NCI-H1417 (cell line): ENCODE results near the gene INKA2.

Experiments
- DNase-seq, 3 experiments: peaks; one replicate each; lab custom pipeline; 2025; lab: John Stamatoyannopoulos, UW

INKA2 gene

GRCh38 chr1:111739194-111739924 lies at the start of gene INKA2:
Gene INKA2 (minus strand): TSS chr1:111739395. CDS start chr1:111739242, 153 bp downstream.
- DNase-seq: peak; percentile 92 to 95 (median 93)

GRCh38 chr1:111786669-111787207 lies 47.5 kb upstream of the INKA2 start:
- DNase-seq: no peak

GRCh38 chr1:111784273-111784901 lies 45.2 kb upstream of the INKA2 start:
- DNase-seq: no peak

GRCh38 chr1:111779546-111779945 lies 40.4 kb upstream of the INKA2 start:
- DNase-seq: no peak

GRCh38 chr1:111778541-111779051 lies 39.4 kb upstream of the INKA2 start:
- no peak for DNase-seq

- no peak for DNase-seq
Observed at GRCh38 chr1:111778066-111778465, 38.9 kb upstream of the INKA2 start.

- no peak for DNase-seq
Observed at GRCh38 chr1:111777301-111777700, 38.1 kb upstream of the INKA2 start.

- no peak for DNase-seq
Observed at GRCh38 chr1:111776861-111777260, 37.7 kb upstream of the INKA2 start.

GRCh38 chr1:111776391-111776790 lies 37.2 kb upstream of the INKA2 start:
- DNase-seq: no peak

- DNase-seq: no peak
Observed at GRCh38 chr1:111775966-111776365, 36.8 kb upstream of the INKA2 start.

- no peak for DNase-seq
Observed at GRCh38 chr1:111770916-111771315, 31.7 kb upstream of the INKA2 start.

GRCh38 chr1:111769517-111770146 lies 30.4 kb upstream of the INKA2 start:
- DNase-seq: peak; percentile 17 to 75 (median 51)

GRCh38 chr1:111768625-111769024 lies 29.4 kb upstream of the INKA2 start:
- no peak for DNase-seq

GRCh38 chr1:111768023-111768422 lies 28.8 kb upstream of the INKA2 start:
- no peak for DNase-seq

- DNase-seq: no peak
Observed at GRCh38 chr1:111762332-111762731, 23.1 kb upstream of the INKA2 start.

GRCh38 chr1:111761717-111762116 lies 22.5 kb upstream of the INKA2 start:
- DNase-seq: no peak

GRCh38 chr1:111758373-111758772 lies 19.2 kb upstream of the INKA2 start:
- peak in 1 of 3 experiments; percentile 4 for DNase-seq

- DNase-seq: peak in 2 of 3 experiments; percentile 36 to 59
Observed at GRCh38 chr1:111756124-111756513, 16.9 kb upstream of the INKA2 start.

GRCh38 chr1:111755331-111756123 lies 16.3 kb upstream of the INKA2 start, which contains the start of gene DDX20:
Gene DDX20 (plus strand): TSS chr1:111755901. CDS start chr1:111755925, 24 bp downstream.
- peak; percentile 97 to 99 (median 97) for DNase-seq

GRCh38 chr1:111754984-111755330 lies 15.8 kb upstream of the INKA2 start:
- DNase-seq: peak; percentile 75 to 90 (median 80)

GRCh38 chr1:111751906-111752575 lies 12.8 kb upstream of the INKA2 start:
- no peak for DNase-seq
